Thoracic aorta (tissue), 2 donors: ENCODE results near the gene GPATCH2. TPM values are rescaled to one million over a fixed set of nuclear protein-coding genes. Genes with fewer than 3 reads are reported as not detected.

Experiments
- ATAC-seq: fragments of 150-250 bp; one replicate; pipeline ENCODE4 v1.8.0; 2017; ENCODE audit warnings: low read depth; ENCODE audit not compliant: insufficient number of reproducible peaks, low FRiP score
- DNase-seq: peaks from one replicate; pipeline ENCODE4 v3.0.0-alpha.2; 2020; ENCODE audit warnings: low spot score
- H3K27ac ChIP-seq, 2 donors: fragments of 200-600 bp; sonication (generic); 1 replicate in 1 of 2; 2 replicates in 1 of 2; pipeline ENCODE4 v1.5.1; 2016; ENCODE audit warnings: mild to moderate bottlenecking in 2 of 2, moderate library complexity in 2 of 2
- H3K27me3 ChIP-seq: fragments of 200-600 bp; sonication (generic); replicated peaks from 2 replicates; pipeline ENCODE4 v1.6.0; 2016; ENCODE audit warnings: mild to moderate bottlenecking; ENCODE audit not compliant: insufficient read depth
- H3K36me3 ChIP-seq: fragments of 200-600 bp; sonication (generic); one replicate; pipeline ENCODE4 v1.5.1; 2016
- H3K4me1 ChIP-seq, 2 donors: fragments of 200-600 bp; sonication (generic); 1 replicate in 1 of 2; 2 replicates in 1 of 2; pipeline versions ENCODE4 v1.5.1 to v1.6.0; 2016; ENCODE audit warnings: low read depth in 2 of 2, mild to moderate bottlenecking in 1 of 2; ENCODE audit not compliant: control insufficient read depth in 1 of 2
- H3K4me3 ChIP-seq: fragments of 200-600 bp; sonication (generic); 2 replicates; pipeline ENCODE4 v1.5.1; 2016; ENCODE audit warnings: mild to moderate bottlenecking
- H3K9me3 ChIP-seq: fragments of 200-600 bp; sonication (generic); 2 replicates; pipeline ENCODE4 v1.5.1; 2016
- CTCF ChIP-seq: fragments of 200-600 bp; sonication (generic); IDR thresholded peaks from one replicate; pipeline ENCODE4 v1.5.1; 2019; ENCODE audit warnings: antibody characterized with exemption
- total RNA-seq, 2 donors: library from RNA; depleted of rRNA; stranded (reverse); fragments of >200 nt; gene quantifications; one replicate each; pipeline versions ENCODE4 v1.1.0 to v1.2.3, GENCODE V29; 2016

The GPATCH2 gene
- total RNA-seq, 2 donors from 2014 or later = 16.2 to 20.5 TPM

DNA sequence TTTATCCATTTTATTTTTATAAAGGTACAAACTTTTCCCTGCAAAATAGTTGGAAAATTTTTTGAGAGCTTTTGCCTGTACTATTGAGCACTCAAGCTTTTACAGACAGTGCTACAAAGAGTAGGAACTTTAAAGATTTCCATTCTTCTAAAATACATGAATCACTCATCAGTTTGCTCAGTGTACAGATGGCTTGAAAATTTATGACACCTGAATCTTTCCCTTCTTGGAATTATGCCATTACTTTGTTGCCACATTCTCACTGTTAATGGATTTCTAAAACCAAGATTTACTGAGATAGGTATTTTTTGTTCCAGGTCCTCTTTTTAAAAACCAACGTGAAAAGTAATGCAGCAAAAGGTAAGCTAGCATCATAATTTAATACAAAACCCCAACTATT is 76.0 kb downstream of the GPATCH2 start:
- no peaks in the 10 kb centered on the region for H3K27me3 ChIP-seq
- no peaks in the 10 kb centered on the region for H3K4me1 ChIP-seq
- TF ChIP-seq CTCF = no peak
- ATAC-seq = no peak
- no peaks in the 10 kb centered on the region for H3K9me3 ChIP-seq
- no peak overlapping the region for H3K4me3 ChIP-seq
- no peaks in the 10 kb centered on the region for H3K36me3 ChIP-seq
- no peak for DNase-seq
- H3K27ac ChIP-seq = no peak overlapping the region

GRCh38 chr1:217553949-217554509 is 76.9 kb downstream of the GPATCH2 start:
- ATAC-seq = no peak
- Histone ChIP-seq H3K4me3 (no peak overlapping the region), H3K27ac (no peak overlapping the region), H3K4me1 (no peaks in the 10 kb centered on the region), H3K36me3 (no peaks in the 10 kb centered on the region), H3K27me3 (no peaks in the 10 kb centered on the region), H3K9me3 (no peaks in the 10 kb centered on the region)
- TF ChIP-seq CTCF = no peak
- no peak for DNase-seq

DNA sequence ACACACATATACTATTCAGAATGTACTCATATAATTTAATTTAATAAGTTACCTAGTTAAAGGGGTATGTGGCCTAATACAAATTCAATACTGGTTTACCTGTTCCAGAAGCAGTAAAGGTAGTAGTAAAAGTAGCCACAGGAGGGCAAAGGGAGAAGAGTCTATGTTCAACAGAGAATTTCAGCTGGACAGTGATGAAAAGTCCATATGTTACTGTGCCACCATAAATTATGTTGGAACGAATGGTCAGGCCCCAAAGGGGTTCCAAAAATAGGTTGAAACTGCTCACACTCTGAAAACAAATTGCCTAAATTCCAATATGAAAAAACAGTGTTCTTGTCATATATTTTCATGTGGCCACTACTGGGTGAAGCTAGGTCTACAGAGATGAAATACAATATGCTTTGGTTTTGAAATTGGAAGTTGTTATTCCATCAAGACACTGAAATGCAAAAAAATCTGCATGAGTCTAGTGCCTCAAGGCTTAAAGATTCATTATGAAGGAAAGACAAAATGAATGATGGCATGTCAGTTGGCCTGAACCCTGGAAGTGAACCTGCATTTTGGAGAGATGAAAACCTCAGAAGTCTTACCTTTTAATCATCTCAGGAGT is 78.4 kb downstream of the GPATCH2 start:
- no peak overlapping the region for H3K27ac ChIP-seq
- TF ChIP-seq CTCF = no peak
- H3K9me3 ChIP-seq = no peaks in the 10 kb centered on the region
- no peaks in the 10 kb centered on the region for H3K36me3 ChIP-seq
- H3K4me3 ChIP-seq = no peak overlapping the region
- no peak for DNase-seq
- H3K4me1 ChIP-seq = no peaks in the 10 kb centered on the region
- no peaks in the 10 kb centered on the region for H3K27me3 ChIP-seq
- ATAC-seq = no peak

- H3K36me3 ChIP-seq = no peaks in the 10 kb centered on the region
- no peak for ATAC-seq
- no peak overlapping the region for H3K4me3 ChIP-seq
- no peak for DNase-seq
- H3K9me3 ChIP-seq = no peaks in the 10 kb centered on the region
- TF ChIP-seq CTCF = no peak
- no peak overlapping the region for H3K27ac ChIP-seq
- H3K4me1 ChIP-seq = no peaks in the 10 kb centered on the region
- no peaks in the 10 kb centered on the region for H3K27me3 ChIP-seq
Observed at GRCh38 chr1:217542837-217543236, 88.1 kb downstream of the GPATCH2 start.

- Histone ChIP-seq H3K36me3 (no peaks in the 10 kb centered on the region), H3K9me3 (no peaks in the 10 kb centered on the region), H3K4me3 (no peak overlapping the region), H3K27ac (no peak overlapping the region), H3K27me3 (no peaks in the 10 kb centered on the region), H3K4me1 (no peaks in the 10 kb centered on the region)
- no peak for TF ChIP-seq CTCF
- ATAC-seq = no peak
- DNase-seq = no peak
Observed at GRCh38 chr1:217542136-217542777, 88.6 kb downstream of the GPATCH2 start.
